ENCODE data around the gene COLEC11. TPM values are rescaled to one million over a fixed set of nuclear protein-coding genes. Genes with fewer than 3 reads are reported as not detected.

The COLEC11 gene
- total and polyA plus RNA-seq, 12 donors: 16.8 to 155 (median 69.3) TPM

DNA sequence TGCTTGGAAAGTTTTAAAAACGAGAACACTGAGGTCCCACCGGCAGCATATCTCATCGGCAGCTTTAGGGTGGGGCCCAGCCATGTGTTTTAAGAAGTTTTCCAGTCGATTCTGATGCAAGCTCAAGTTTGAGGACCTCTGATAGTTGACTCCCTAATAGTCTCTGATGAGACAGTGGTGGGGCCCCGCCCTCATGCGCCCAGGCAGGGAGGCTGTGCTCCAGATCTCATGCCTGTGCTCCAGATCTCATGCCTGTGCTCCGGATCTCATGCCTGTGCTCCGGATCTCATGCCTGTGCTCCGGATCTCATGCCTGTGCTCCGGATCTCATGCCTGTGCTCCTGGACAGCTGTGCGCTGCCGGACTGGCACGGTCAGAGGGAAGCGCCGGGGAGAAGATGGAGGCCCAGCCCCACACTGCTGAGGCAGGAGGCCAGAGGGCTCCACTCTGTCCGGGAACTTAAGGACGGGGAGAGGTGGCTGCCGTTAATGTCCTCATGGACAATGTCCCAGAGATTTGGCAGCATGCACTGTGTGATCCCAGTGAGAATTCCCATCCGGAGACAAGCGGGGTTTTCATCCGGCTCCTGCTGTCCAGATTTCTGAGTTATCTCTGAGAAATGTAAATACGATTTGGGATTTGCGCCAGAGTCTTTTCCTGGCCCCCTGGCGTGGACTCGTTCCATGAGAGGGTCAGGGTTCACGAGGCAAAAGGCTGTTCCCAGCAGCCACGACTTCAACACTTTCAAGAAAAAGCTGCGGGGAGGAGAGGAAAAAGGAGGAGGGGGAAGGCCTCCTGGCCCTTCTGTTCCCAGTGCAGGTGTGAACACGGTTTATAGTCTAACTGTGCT, 9.4 kb upstream of the COLEC11 start:
- TF ChIP-seq POLR2A (IDR thresholded peaks at IDR 0.05): no peak
- TF ChIP-seq, protein P1, sequence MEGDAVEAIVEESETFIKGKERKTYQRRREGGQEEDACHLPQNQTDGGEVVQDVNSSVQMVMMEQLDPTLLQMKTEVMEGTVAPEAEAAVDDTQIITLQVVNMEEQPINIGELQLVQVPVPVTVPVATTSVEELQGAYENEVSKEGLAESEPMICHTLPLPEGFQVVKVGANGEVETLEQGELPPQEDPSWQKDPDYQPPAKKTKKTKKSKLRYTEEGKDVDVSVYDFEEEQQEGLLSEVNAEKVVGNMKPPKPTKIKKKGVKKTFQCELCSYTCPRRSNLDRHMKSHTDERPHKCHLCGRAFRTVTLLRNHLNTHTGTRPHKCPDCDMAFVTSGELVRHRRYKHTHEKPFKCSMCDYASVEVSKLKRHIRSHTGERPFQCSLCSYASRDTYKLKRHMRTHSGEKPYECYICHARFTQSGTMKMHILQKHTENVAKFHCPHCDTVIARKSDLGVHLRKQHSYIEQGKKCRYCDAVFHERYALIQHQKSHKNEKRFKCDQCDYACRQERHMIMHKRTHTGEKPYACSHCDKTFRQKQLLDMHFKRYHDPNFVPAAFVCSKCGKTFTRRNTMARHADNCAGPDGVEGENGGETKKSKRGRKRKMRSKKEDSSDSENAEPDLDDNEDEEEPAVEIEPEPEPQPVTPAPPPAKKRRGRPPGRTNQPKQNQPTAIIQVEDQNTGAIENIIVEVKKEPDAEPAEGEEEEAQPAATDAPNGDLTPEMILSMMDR (IDR thresholded peaks at IDR 0.05): no peak
- 60 to 73% (median 67%) methylated on average over 16 to 29 of the region's 29 CpGs for WGBS, 4 donors
- H3K4me1 ChIP-seq (replicated peaks in 1 of 2): peaks cover 0 to 9% of the 10 kb centered on the region in 2 donors
- peaks cover 0 to 16% of the 10 kb centered on the region in 2 donors for H3K36me3 ChIP-seq (replicated peaks in 1 of 2)
- H3K27ac ChIP-seq: peak overlapping the region in 3 of 5 donors; percentile 9 to 84 (median 70)
- no peaks in the 10 kb centered on the region for H3K9me3 ChIP-seq (replicated peaks in 1 of 3)
- no peaks in the 10 kb centered on the region for H3K27me3 ChIP-seq
- intact Hi-C loops (cut with DNase I): no loop called here
- DNase-seq: peak; percentile 37 to 86 (median 48)
- H3K4me3 ChIP-seq: peak overlapping the region in 1 of 4 donors; percentile 23

DNA sequence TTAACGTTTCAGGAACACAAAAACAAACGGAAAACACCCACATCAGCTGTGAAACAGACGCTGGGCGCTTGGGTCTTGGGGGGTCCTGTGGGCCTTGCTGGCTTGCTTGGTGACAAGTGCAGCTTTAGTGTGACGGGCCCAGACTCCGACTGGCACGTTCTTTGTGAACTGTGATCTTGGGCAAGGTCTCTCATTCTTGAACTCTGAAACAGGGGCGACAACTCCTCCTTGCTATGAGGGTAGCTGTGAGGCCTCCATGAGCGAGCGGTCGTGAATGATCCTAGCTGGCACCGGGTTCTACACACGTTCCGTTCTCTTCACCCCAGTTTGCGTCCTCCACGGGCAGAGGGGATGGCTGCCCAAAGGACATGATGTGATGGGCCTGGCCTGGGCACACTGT, 8.7 kb upstream of the COLEC11 start:
- DNase-seq: no peak
- Histone ChIP-seq H3K4me3 (peak overlapping the region in 1 of 4 donors; percentile 23), H3K9me3 (replicated peaks in 1 of 3) (no peaks in the 10 kb centered on the region), H3K27ac (peak overlapping the region in 3 of 5 donors; percentile 14 to 84 (median 70)), H3K4me1 (replicated peaks in 1 of 2) (peaks cover 0 to 9% of the 10 kb centered on the region in 2 donors), H3K36me3 (replicated peaks in 1 of 2) (peaks cover 0 to 8% of the 10 kb centered on the region in 2 donors), H3K27me3 (no peaks in the 10 kb centered on the region)
- TF ChIP-seq POLR2A (IDR thresholded peaks at IDR 0.05): no peak
- TF ChIP-seq, protein P1 (IDR thresholded peaks at IDR 0.05): no peak
- intact Hi-C loops (cut with DNase I): no loop called here
- WGBS, 4 donors: 82 to 88% (median 84%) methylated on average over 9 to 16 of the region's 16 CpGs

DNA sequence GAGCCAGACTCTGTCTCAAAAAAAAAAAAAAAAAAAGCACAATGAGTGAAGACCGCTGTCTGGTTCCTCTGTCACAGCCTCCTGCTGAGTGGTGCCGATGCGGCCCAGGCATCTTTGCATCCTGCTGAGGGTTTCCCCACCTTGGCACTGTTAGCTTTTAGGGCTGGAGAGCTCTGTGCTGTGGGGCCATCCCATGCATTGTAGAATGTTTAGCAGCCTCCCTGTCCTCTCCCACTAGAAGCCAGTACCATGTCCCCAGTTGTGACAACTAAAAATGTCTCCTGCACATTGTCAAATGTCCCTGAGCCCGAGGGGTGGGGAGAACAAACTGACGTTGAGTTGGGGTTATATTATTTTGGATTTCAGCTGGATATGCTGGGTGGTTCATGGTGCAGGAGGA, 7.9 kb upstream of the COLEC11 start:
- 82 to 94% (median 86%) methylated on average over 5 of the region's 5 CpGs for WGBS, 4 donors
- H3K4me3 ChIP-seq: no peak overlapping the region
- peak overlapping the region in 1 of 5 donors; percentile 34 for H3K27ac ChIP-seq
- TF ChIP-seq POLR2A (IDR thresholded peaks at IDR 0.05): no peak
- TF ChIP-seq, protein P1 (IDR thresholded peaks at IDR 0.05): no peak
- H3K9me3 ChIP-seq (replicated peaks in 1 of 3): no peaks in the 10 kb centered on the region
- H3K36me3 ChIP-seq (replicated peaks in 1 of 2): peaks cover 0 to under 1% of the 10 kb centered on the region in 2 donors
- no peaks in the 10 kb centered on the region for H3K27me3 ChIP-seq
- intact Hi-C loops (cut with DNase I): no loop called here
- H3K4me1 ChIP-seq (replicated peaks in 1 of 2): peaks cover 0 to 9% of the 10 kb centered on the region in 2 donors
- no peak for DNase-seq

DNA sequence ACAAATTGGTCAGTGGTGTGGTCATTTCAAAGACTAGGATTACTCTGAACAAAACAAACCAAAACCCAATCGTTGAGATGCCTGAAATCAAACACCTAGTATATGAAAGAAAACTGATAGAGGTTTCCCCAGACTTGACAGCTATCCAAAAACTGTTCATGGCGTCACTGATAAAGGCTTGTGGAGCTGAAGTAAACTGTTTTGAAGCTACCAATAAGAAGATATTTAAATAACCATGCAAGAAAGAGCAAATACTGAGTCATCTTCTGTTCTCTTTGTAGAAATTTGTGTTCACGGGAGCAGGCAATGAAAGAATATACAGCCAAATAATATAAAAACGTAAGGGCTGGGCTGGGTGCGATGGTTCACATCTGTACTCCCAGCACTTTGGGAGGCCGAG, 7.5 kb upstream of the COLEC11 start:
- H3K27me3 ChIP-seq: no peaks in the 10 kb centered on the region
- no peak for DNase-seq
- H3K36me3 ChIP-seq (replicated peaks in 1 of 2): no peaks in the 10 kb centered on the region
- no peak for TF ChIP-seq POLR2A (IDR thresholded peaks at IDR 0.05)
- TF ChIP-seq, protein P1 (IDR thresholded peaks at IDR 0.05): no peak
- intact Hi-C loops (cut with DNase I): no loop called here
- 79 to 83% (median 82%) methylated on average over 6 of the region's 6 CpGs for WGBS, 4 donors
- peaks cover 0 to 9% of the 10 kb centered on the region in 2 donors for H3K4me1 ChIP-seq (replicated peaks in 1 of 2)
- peak overlapping the region in 1 of 5 donors; percentile 34 for H3K27ac ChIP-seq
- no peaks in the 10 kb centered on the region for H3K9me3 ChIP-seq (replicated peaks in 1 of 3)
- H3K4me3 ChIP-seq: no peak overlapping the region

Measured in adrenal gland (tissue), 12 donors.